GM12874 (cell line): ENCODE measurements around the gene PRICKLE1.

Experiments used
- TF ChIP-seq, protein P1 (sequence below): IDR thresholded peaks from 2 replicates; pipeline ENCODE4 v1.5.1; 2011; ENCODE audit warnings: low read depth, mild to moderate bottlenecking, control low read depth, low read length, moderate library complexity; ENCODE audit not compliant: insufficient read depth

PRICKLE1 gene

DNA sequence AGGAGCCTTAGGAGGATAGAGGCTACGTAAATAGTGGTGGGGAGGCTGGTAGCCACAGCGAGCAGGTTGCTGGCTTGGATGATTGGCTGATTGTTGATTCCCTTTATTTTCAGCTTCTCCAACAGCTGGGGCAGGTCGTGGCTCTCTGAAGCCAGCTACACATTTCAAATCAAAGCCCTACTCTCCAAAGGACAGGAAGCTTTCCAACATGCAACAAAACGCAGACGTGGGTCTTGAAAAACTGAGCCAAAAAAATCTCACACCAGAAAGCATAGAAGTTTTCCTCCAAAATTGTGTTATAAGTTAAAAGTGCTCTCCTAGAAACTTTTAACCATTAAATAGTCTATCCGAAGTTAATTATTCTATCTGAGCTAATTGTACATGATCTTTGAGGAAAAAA, 37.6 kb upstream of the PRICKLE1 start:
- TF ChIP-seq, protein P1, sequence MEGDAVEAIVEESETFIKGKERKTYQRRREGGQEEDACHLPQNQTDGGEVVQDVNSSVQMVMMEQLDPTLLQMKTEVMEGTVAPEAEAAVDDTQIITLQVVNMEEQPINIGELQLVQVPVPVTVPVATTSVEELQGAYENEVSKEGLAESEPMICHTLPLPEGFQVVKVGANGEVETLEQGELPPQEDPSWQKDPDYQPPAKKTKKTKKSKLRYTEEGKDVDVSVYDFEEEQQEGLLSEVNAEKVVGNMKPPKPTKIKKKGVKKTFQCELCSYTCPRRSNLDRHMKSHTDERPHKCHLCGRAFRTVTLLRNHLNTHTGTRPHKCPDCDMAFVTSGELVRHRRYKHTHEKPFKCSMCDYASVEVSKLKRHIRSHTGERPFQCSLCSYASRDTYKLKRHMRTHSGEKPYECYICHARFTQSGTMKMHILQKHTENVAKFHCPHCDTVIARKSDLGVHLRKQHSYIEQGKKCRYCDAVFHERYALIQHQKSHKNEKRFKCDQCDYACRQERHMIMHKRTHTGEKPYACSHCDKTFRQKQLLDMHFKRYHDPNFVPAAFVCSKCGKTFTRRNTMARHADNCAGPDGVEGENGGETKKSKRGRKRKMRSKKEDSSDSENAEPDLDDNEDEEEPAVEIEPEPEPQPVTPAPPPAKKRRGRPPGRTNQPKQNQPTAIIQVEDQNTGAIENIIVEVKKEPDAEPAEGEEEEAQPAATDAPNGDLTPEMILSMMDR = no peak

DNA sequence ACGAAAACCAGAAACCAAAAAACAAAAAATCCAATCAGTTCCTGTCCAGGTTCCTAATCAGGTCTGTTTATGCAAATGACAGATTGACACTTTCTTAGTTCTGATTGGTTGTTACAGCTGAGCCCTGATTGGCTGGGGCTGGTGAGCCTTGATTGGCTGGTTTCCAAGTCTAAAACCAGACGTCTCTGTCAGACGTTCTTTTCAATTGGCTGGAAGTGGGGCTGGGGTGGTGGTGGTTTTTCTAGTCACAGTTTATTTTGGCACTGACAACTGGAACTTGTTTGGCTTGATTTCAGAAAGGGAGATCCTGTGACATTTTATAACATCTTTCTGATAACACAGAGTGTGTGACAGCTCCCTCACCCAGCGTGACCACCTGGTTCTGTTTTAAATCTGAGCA, 36.1 kb upstream of the PRICKLE1 start:
- TF ChIP-seq, protein P1 = no peak

DNA sequence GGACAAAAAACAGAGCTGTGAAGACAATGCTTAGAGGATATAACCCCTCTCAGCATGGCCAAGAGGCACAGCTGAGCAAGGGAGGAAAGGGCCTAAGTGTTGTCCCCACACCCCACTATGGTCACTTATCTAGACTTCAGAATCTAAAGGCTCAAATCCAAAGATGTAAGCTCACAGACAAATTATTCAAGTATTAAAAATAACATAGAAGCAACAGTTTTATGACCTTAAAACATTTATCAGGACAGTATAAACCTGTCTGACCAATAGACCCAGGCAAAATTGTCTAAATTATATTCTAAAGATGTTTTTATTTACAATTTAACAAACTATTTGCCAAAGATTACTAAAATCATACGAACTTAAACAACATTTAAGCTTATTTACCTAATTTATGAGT, 28.1 kb upstream of the PRICKLE1 start:
- TF ChIP-seq, protein P1 = no peak

DNA sequence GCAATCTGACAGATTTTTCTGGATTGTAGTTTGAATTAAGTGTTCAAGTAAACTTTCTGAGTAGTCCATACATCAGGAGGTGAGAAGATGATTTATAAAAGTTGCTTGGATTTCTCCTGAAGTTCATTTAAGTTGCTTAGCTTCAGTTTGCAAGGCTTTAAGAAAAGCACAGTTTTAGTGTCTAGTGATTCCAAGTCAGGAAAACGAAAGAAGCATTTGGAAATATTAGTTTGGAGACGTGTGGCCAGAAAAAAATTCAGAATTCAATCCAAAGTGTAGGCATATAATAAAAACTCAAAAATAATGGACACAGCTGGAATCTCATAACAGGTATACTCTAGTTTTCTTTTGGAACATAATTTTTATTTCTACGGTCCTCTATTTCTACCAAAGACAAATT, 25.5 kb upstream of the PRICKLE1 start:
- TF ChIP-seq, protein P1 = no peak

DNA sequence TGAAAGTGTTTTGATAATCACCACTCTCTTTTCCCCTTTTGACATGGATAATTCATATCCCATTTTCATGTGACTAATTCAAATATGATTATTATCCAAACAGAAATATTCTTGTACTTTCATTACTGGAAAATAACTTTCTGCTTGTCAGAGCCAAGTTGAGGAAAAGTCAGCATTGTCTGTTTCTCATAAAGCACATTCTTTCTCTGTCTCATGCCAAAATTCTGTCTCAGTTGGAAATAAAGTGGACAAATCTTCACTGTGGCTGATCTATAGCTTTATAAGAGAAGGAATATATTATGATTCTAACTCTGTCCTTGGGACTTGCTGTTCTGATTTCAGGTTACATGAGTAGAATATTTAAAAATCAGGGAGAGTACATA, 22.7 kb upstream of the PRICKLE1 start:
- TF ChIP-seq, protein P1 = no peak

DNA sequence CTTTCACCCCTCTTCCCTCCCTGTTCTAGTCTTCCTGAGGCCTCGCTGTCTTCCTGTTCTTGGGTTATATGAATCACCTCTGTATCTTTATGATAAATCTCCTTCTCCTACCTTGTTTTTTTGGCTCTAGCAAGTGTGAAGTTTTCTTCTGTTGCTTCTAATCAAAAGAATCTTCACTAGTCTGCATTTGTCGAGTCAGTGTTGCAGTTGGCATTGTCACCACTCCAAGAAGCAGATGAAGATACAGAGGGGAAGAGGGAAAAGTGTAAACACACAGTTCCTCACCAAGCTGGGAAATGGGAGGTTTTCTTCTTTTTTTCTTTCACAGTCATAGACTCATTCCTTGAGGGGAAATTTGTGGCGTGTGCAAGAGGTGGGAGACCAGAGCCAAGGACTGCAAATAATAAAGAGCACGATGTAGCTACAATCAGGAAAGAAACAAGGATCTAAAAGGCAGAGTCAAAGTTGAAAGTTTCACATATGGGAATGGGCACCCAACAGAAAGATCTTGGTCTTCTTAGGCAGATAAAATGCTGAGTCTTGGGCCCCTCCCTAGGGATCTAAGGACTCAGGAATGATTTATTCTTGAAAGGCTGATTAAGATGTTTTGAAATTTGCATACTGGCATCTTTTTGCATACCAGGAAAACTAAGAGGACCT, 22.2 kb upstream of the PRICKLE1 start:
- TF ChIP-seq, protein P1 = no peak

DNA sequence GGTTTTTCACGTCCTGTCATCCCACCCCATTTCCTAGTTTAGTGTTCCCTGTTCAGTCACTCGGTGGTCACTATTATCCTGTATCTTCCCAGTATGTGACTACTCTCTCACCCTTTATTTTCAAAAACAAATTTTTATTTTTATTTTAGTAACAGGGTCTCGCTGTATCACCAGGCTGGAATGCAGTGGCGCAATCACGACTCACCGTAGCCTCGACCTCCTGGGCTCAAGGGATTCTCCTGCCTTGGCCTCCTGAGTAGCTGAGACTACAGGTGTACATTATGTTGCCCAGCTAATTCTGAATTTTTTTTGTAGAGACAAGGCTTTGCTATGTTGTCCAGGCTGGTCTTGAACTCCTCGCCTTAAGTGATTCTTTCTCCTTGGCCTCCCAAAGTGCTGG, 20.1 kb upstream of the PRICKLE1 start:
- TF ChIP-seq, protein P1 = no peak
